Activated T-helper 1 cell treated with anti-CD3 and anti-CD28 coated beads, Interleukin-12 subunit alpha, Interleukin-12 subunit beta, Interleukin-2, Interleukin-4 antibody, amounts not matched to agents 30 ng/mL and 10 ng/mL and 1 ng/mL, durations not matched to agents 14 hours and 24 hours and 36 hours (primary cell): ENCODE measurements around the gene SMG1. TPM values are rescaled to one million over a fixed set of nuclear protein-coding genes. Genes with fewer than 3 reads are reported as not detected.
"Not testable (repeated sequence)": the region's sequence is repeated elsewhere in the genome, so short reads cannot be mapped to it uniquely, and the experiment has no call there.

Source experiments
- DNase-seq: peaks from one replicate; pipeline ENCODE4 v3.0.0; 2021; ENCODE audit warnings: low spot score
- H3K27ac Mint-ChIP-seq: one replicate; pipeline ENCODE4 v1.8.0; 2021; ENCODE audit warnings: mild to moderate bottlenecking, mixed read lengths
- H3K27me3 Mint-ChIP-seq: one replicate; pipeline ENCODE4 v1.8.0; 2022; ENCODE audit warnings: mild to moderate bottlenecking, moderate library complexity, mixed read lengths; ENCODE audit not compliant: insufficient read depth
- H3K36me3 Mint-ChIP-seq: one replicate; pipeline ENCODE4 v1.8.0; 2021; ENCODE audit warnings: low read depth, mixed read lengths
- H3K4me1 Mint-ChIP-seq: one replicate; pipeline ENCODE4 v1.8.0; 2021; ENCODE audit warnings: low read depth, mixed read lengths
- H3K4me3 Mint-ChIP-seq: one replicate; pipeline ENCODE4 v1.8.0; 2021; ENCODE audit warnings: mild to moderate bottlenecking, moderate library complexity, mixed read lengths
- H3K9me3 Mint-ChIP-seq: one replicate; pipeline ENCODE4 v1.8.0; 2021; ENCODE audit warnings: mixed read lengths
- intact Hi-C: fragments of 100-400 bp; cut with micrococcal nuclease; formaldehyde crosslinking; loops from one replicate; pipeline ENCODE4 v1.15.1; 2024
- total RNA-seq: library from RNA; stranded (reverse); gene quantifications from 2 replicates; pipeline ENCODE4 v1.2.3, GENCODE V29; 2022

Gene SMG1
- total RNA-seq, 1 donor from 2014 or later = 139 TPM

DNA sequence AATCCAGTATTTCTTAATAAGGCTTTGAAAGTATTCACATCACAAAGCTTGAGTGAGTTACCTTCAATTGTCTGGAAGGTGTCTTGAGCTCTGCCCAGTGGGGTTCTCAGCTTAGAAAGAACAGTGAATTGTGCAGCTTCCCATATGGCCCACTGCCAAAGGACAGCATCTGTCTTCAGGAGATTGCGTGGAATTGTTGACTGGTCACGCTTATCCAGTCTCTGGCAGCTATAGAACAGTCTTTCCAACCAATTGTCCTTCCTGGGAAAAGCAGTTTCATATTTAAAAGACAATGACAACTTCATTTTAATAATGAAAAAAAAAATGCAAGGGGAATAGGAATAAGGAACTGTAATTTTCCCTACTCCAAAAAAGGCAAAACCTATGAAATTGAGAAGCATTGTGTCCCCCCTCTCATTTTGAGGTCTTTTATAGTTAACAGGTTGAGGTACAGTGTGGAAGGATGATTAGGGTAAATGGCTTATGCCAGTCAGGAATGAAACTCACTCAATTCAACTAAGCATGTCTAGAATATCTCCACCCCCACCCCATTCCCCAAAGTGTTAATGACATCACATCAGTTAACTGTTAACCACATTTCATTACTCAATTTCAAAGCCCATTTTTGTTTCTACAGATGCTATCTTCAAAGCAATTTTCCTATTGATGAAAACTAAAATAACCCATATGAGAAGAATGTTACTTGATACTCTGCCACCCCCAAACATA, 57.0 kb downstream of the SMG1 start:
- Mint-ChIP-seq H3K36me3 (peaks cover 38% of the 10 kb centered on the region), H3K4me1 (peaks cover 24% of the 10 kb centered on the region), H3K27ac (peak overlapping the region; percentile 75)
- intact Hi-C loops = loop anchor here (1.0 to 2.0 kb wide), 2 partner anchors 16 to 100 kb away; no protein-coding TSS in a partner anchor
- H3K9me3 Mint-ChIP-seq, DNase-seq, H3K4me3 Mint-ChIP-seq, H3K27me3 Mint-ChIP-seq: not testable (repeated sequence)

DNA sequence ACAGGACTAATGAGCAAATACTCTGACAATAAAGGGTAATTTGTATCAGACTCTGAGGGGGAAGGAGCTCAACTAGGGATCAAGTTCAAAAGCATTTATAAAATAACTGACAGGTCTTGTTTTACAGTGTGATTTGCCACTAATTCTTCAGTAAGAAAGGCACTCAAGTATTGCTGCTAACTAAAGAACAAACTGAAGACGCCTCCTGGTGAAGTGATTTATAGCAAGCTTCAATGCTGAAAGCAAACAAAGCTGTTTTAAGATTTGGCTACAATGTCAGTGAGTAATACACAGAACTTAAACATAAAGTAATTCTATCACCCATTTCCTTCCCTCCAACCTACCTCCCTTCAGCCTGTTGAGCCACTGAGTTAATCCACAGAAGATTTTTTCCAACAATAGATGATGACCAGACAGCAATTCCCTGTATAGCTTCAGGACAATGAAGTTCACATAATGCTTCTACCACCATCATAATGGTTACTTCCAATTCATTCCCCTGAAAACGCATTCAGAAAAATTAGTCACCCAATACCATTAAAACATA, 59.9 kb downstream of the SMG1 start:
- DNase-seq, H3K27ac Mint-ChIP-seq, intact Hi-C loops, H3K9me3 Mint-ChIP-seq, H3K4me3 Mint-ChIP-seq, H3K27me3 Mint-ChIP-seq: not testable (repeated sequence)
- H3K36me3 Mint-ChIP-seq = peaks cover 35% of the 10 kb centered on the region
- H3K4me1 Mint-ChIP-seq = peaks cover 36% of the 10 kb centered on the region

DNA sequence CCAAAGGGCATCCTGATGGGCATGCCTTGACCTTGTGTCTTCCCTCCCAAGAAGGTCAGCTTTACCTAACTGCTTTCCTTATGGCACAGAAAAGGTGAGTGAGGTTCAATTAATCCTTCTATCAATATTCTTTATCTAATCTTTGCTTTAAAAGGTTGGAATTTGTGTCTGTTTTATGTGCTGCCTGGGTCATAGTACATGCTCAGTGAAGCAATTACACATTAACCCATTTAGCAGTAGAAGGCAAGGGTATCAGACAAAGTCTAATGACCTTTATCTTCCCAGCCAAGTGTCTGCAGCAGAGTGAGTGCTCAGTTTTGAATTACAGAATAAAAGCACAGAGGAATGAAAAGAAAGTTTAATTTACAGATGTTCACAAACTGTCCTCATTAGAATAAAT, 63.3 kb downstream of the SMG1 start:
- intact Hi-C loops, H3K4me3 Mint-ChIP-seq, DNase-seq, H3K27me3 Mint-ChIP-seq, H3K9me3 Mint-ChIP-seq: not testable (repeated sequence)
- Mint-ChIP-seq H3K36me3 (peaks cover 34% of the 10 kb centered on the region), H3K4me1 (peaks cover 34% of the 10 kb centered on the region), H3K27ac (peak overlapping the region; percentile 83)

DNA sequence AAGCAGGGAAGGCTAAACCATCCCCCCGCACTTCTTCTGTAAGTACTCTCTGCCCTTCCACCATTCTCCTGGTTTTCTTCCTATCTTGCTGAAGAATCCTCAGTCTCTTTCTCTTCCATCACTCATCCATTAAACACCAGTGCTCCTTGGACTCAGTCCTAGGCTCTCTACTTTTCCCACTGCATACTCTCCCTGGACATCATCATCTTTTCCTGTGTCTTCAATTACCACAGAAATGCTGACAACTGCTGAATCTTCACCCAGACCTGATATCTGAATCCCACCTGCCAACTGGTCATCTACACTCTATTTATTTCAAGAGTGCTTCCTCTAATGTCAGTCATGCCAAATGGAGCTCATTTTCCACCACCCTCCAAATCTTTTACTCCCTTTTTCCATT, 71.0 kb downstream of the SMG1 start:
- intact Hi-C loops = no loop called here
- H3K4me3 Mint-ChIP-seq = no peak overlapping the region

DNA sequence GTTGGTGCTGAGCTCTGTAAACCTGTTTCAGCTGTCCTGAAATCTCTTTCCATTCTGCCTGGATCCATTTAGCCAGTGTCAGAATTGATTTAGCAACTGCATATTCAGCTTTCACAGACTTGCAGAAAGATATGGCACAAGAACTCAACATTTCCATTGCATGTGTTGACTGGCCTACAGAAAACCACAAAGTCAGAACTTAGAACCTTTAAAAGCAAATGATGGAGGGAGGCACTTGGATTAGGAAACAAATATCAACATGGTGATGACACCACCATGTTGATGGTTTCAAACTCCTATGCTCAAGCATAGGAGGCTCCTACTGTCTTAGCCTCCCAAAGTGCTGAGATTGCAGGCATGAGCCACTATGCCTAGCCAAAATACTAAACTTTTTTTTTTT, 72.5 kb downstream of the SMG1 start:
- no peaks in the 10 kb centered on the region for H3K27me3 Mint-ChIP-seq
- H3K9me3 Mint-ChIP-seq = no peaks in the 10 kb centered on the region
- intact Hi-C loops = loop anchor here (2.0 kb wide), 2 partner anchors 15 to 17 kb away; no protein-coding TSS in a partner anchor
- H3K4me3 Mint-ChIP-seq = no peak overlapping the region
- H3K36me3 Mint-ChIP-seq = peaks cover 37% of the 10 kb centered on the region
- H3K27ac Mint-ChIP-seq = peak overlapping the region; percentile 42
- no peak for DNase-seq
- H3K4me1 Mint-ChIP-seq = peaks cover 11% of the 10 kb centered on the region

More for the DNA sequence above, 71.0 kb downstream of the SMG1 start:
- DNase-seq = no peak
- H3K36me3 Mint-ChIP-seq = peaks cover 34% of the 10 kb centered on the region
- no peaks in the 10 kb centered on the region for H3K27me3 Mint-ChIP-seq
- H3K4me1 Mint-ChIP-seq = peaks cover 11% of the 10 kb centered on the region
- no peaks in the 10 kb centered on the region for H3K9me3 Mint-ChIP-seq
- H3K27ac Mint-ChIP-seq = peak overlapping the region; percentile 70

DNA sequence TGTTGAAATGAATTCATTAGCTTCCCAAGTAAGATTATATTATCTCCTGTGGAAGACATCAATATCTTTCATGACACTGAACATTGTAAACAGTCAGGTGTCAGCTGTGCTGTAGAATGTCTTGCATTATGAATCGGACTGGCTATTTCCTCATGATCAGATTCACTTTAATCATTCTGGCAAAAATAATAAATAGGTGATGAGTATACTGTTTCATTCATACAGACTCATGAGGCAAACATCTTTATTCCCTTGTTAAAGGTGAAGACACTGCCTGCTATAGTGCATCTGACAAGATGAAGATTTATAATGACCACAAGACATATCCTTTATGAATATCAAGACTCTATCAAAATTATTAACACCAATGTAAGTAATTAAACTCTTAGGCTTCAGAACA, 73.6 kb downstream of the SMG1 start:
- intact Hi-C loops = loop anchor here (2.0 kb wide), 2 partner anchors 16 kb away; no protein-coding TSS in a partner anchor
- peak overlapping the region; percentile 42 for H3K27ac Mint-ChIP-seq
- H3K4me3 Mint-ChIP-seq = no peak overlapping the region
- H3K4me1 Mint-ChIP-seq = peaks cover 11% of the 10 kb centered on the region
- peaks cover 34% of the 10 kb centered on the region for H3K36me3 Mint-ChIP-seq
- no peak for DNase-seq
- no peaks in the 10 kb centered on the region for H3K27me3 Mint-ChIP-seq
- no peaks in the 10 kb centered on the region for H3K9me3 Mint-ChIP-seq

DNA sequence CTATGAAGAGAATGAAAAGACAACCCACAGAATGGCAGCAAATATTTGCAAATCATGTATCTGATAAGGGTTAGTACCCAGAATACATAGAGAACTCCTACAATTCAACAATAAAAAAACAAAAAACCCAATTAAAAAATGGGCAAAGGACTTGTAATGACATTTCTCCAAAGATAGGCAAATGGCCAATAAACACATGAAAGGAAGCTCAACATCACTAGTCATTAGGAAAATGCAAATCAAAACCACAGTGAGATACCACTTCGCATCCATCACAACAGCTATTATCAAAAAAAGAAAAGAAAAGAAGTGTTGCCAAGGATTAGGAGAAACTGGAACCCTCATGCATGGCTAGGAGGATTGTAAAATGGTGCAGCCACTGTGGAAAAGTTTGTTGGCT, 79.8 kb downstream of the SMG1 start:
- Mint-ChIP-seq H3K27ac (no peak overlapping the region), H3K4me1 (peaks cover 6% of the 10 kb centered on the region), H3K9me3 (no peaks in the 10 kb centered on the region), H3K4me3 (no peak overlapping the region), H3K36me3 (peaks cover 55% of the 10 kb centered on the region), H3K27me3 (no peaks in the 10 kb centered on the region)
- intact Hi-C loops = no loop called here
- no peak for DNase-seq

DNA sequence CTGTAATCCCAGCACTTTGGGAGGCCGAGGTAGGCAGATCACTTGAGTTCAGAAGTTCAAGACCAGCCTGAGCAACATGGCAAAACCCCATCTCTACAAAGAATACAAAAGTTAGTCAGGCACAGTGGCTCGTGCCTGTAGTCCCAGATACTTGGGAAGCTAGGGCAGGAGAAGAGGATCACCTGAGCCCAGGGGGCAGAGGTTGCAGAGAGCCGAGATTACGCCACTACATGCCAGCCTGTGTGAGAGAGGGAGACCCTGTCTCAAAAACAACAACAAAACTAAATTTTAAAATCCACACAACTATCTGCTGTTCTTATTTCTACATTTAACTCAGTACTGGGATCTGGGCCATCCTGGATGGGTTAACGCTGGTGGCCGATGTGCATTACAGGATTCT, 83.6 kb downstream of the SMG1 start:
- Mint-ChIP-seq H3K9me3 (no peaks in the 10 kb centered on the region), H3K4me3 (no peak overlapping the region), H3K27me3 (no peaks in the 10 kb centered on the region), H3K36me3 (peaks cover 68% of the 10 kb centered on the region), H3K4me1 (peaks cover 14% of the 10 kb centered on the region), H3K27ac (no peak overlapping the region)
- intact Hi-C loops = no loop called here
- DNase-seq = no peak

DNA sequence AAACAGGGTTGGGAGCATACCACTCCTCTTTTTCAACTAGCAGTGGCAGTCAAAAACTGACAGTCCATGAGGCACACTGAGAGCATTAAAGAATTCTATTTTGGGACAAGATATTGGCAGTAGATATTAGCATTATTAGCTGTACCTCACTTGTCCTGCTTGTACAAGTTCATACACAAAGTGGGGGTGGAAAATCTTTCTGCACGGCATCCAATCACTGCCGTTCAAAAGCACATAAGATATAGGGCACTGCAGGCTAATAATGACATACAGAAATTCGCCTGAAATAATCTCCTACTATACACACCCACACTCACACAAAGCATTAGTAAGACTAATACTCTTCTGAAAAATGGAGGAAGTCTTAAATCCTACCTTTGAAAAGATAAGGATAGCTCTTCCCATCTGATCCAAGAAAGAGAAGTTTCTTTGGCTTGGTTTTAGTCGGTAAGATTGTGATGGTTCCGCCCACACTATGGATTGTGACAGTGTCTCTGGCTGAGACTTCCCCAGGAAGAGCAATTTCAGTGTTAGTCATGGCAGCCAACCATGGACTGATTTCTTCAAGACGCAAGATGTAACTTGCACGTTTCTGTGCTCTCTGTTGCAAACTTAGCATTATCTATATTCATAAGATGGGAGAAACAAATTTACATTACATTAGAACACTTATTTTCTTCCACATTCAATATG, 84.2 kb downstream of the SMG1 start:
- peaks cover 68% of the 10 kb centered on the region for H3K36me3 Mint-ChIP-seq
- H3K27me3 Mint-ChIP-seq = no peaks in the 10 kb centered on the region
- H3K27ac Mint-ChIP-seq = no peak overlapping the region
- no peaks in the 10 kb centered on the region for H3K9me3 Mint-ChIP-seq
- no peak for DNase-seq
- H3K4me3 Mint-ChIP-seq = no peak overlapping the region
- intact Hi-C loops = no loop called here
- peaks cover 19% of the 10 kb centered on the region for H3K4me1 Mint-ChIP-seq

DNA sequence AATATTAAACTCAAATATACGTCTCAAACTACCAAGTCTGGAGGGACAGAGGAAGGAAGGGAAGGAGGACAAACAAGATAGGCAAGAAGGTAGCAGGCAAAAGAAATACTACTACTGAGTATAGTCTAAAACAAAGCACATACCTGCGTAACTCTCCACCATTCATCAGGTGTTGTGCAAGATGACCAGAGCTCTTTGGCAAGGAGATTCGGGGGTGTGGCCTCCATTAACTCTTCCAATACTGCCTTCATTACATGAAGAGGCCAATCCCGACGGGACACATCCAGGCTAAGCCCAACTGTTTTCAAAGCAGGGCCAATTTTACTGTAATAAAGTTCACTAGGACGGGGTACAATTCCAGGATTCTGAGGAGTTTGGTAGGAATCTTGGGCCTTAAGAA, 86.7 kb downstream of the SMG1 start:
- no peak for DNase-seq
- H3K4me3 Mint-ChIP-seq = no peak overlapping the region
- intact Hi-C loops = no loop called here
- H3K4me1 Mint-ChIP-seq = peaks cover 26% of the 10 kb centered on the region
- no peaks in the 10 kb centered on the region for H3K27me3 Mint-ChIP-seq
- peaks cover 61% of the 10 kb centered on the region for H3K36me3 Mint-ChIP-seq
- no peaks in the 10 kb centered on the region for H3K9me3 Mint-ChIP-seq
- H3K27ac Mint-ChIP-seq = peak overlapping the region; percentile 40

DNA sequence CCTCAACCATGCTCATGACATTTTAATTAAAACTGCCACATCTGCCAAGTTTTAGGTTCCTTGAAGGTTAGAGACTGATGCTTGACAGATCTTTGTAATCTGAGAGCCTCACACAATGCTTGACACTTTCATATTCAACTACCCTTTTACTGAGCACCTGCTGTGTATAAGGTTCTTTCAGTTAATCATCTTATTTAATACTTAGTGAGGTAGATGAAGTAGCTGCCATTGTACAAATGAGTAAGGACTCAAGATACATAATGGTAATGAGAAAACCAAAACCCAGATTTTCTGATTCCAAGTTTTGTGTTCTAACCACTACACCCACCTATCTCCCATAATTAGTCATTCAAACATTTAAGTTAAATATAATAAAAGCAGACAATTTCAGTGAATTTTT, 89.5 kb downstream of the SMG1 start:
- Mint-ChIP-seq H3K9me3 (no peaks in the 10 kb centered on the region), H3K27ac (peak overlapping the region; percentile 91), H3K4me1 (peaks cover 19% of the 10 kb centered on the region), H3K36me3 (peaks cover 53% of the 10 kb centered on the region), H3K27me3 (no peaks in the 10 kb centered on the region), H3K4me3 (no peak overlapping the region)
- DNase-seq = no peak
- intact Hi-C loops = loop anchor here (1.0 to 2.0 kb wide), 3 partner anchors 16 to 46 kb away; partner anchors contain the start of genes ARL6IP1 and RPS15A

DNA sequence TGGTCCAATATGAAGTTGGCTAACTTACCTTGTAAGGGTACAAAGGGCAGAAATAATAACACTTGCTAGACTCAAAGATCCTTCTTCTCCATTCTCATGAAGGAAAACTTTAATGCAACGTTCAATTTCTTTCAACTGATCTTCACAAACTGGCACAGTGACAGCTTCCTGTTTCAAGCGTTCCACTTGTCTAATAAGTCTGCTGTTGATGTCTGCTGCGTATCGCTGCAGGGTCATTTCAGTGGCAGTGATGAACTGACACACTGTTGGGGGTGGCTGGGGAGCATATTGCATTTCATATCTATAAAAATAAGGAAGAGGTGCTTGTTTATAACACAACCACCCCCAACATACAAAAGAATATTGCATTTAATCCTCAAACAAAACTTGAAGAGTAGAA, 91.3 kb downstream of the SMG1 start:
- H3K27ac Mint-ChIP-seq = no peak overlapping the region
- H3K4me1 Mint-ChIP-seq = peaks cover 19% of the 10 kb centered on the region
- intact Hi-C loops = no loop called here
- H3K36me3 Mint-ChIP-seq = peaks cover 50% of the 10 kb centered on the region
- H3K27me3 Mint-ChIP-seq = no peaks in the 10 kb centered on the region
- H3K4me3 Mint-ChIP-seq = no peak overlapping the region
- no peaks in the 10 kb centered on the region for H3K9me3 Mint-ChIP-seq
- no peak for DNase-seq
